Epithelial cell of esophagus (primary cell): Measurements from ENCODE around the gene JAK1.
"Not testable (repeated sequence)": the region's sequence is repeated elsewhere in the genome, so short reads cannot be mapped to it uniquely, and the experiment has no call there.

Experiments
- DNase-seq: peaks from one replicate; pipeline ENCODE4 v3.0.0; 2010; ENCODE audit warnings: low read depth
- H3K4me3 ChIP-seq: 2 replicates; pipeline ENCODE4 v1.5.1; 2011; ENCODE audit warnings: mild to moderate bottlenecking, low read length, control low read depth
- CTCF ChIP-seq: IDR thresholded peaks from 2 replicates; pipeline ENCODE4 v1.5.1; 2011; ENCODE audit warnings: low read depth, mild to moderate bottlenecking, low read length, control low read depth, inconsistent platforms; ENCODE audit not compliant: insufficient read depth; ENCODE audit errors: missing control alignments

Gene JAK1

DNA sequence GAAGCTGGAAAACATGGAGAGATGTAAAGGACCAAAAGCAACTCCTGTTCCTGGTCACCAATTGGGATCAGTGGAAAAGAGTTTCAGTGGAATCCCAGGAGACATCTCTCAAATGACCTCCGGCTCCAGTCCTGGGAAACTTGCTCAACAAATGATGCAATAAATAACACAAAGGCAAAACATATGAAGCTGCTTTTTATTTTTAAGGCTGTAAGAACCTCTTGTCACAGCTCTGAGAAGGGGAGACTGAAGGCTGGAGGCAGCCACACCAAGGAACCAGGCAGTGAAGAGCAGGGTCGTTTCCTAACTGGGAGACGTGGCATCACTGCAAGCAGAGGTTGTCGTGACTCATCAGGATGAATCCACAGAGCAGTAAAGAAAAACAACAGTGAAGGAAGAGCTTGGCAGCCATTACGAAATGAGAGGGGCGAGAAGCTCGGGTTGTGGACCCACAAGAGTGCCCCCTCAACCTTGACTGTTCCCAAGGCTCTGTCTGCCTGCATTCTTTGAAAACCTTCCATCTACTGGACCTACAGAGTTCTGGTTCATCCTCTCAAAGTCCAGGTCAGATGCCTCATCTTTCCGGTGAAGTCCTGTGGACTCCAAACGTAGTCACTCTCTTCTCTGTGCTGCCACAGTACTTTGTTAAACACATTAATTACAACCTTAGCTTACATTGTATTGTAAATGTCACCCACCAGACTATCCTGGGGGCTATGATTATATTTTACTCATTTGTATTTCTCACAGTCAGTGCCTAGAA, 32.1 kb downstream of the JAK1 start:
- TF ChIP-seq CTCF, result no peak
- peak; percentile 79 for DNase-seq
- H3K4me3 ChIP-seq, result no peak overlapping the region

DNA sequence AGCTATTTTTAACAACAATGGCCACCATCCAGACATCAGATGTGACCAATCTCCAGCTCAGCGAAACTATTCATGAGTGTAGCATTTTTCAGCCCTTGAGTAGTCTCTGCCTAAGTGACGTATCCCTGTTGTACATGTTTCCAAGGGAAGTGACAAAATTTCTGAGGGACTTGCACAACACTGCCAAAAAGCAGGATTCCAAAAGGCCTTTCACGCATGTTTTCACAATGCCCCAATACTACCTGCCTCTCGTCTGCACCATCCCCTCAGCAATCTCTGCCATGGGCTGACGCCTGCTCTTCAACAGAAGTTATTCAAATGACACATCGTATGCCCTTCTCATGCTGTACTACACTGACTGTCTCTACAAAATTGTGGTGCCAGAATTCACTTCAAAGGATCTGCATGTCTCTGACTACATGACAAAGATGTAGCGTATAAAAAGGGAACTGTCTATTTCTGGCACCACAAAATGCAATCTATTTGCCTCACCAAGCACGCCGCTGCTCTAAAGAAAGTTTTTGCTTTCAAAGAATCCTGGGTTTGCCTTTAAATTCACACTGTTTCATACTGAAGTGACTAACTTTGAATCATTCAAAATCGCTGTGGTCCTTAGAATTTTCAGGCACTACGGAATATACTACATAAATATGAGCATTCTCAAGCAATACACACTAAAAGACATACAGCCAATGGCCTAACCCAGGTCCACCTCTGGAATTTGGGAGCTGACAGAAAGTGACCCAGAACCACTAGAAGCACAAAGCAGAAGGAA, 32.9 kb downstream of the JAK1 start:
- no peak overlapping the region for H3K4me3 ChIP-seq
- TF ChIP-seq CTCF, result no peak
- peak; percentile 41 for DNase-seq

DNA sequence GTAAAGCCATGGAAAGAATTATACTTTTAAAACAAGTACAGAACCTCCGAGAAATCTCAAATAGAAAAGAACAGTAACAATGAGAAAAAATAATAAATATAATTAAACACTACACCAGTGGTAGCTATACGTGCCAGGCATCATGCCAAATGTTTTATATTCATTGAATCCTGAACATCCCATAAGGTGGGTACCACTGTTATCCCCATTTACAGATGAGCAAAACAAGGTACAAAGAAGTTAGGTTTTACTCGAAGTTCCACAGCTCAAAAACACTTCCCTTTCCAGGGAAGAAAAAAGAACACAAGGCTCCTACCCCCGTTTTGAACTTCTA, 33.4 kb downstream of the JAK1 start:
- no peak for TF ChIP-seq CTCF
- H3K4me3 ChIP-seq, result no peak overlapping the region
- no peak for DNase-seq

DNA sequence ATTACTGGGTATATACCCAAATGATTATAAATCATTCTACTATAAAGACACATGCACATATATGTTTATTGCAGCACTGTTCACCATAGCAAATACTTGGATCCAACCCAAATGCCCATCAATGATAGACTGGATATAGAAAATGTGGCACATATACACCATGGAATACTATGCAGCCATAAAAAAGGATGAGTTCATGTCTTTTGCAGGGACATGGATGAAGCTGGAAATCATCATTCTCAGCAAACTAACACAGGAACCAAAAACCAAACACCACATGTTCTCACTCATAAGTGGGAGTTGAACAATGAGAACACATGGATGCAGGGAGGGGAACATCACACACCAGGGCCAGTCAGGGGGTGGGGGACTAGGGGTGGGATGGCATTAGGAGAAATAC, 35.7 kb downstream of the JAK1 start:
- DNase-seq, result not testable (repeated sequence)

GRCh38 chr1:64929221-64929620, 37.1 kb downstream of the JAK1 start:
- no peak for DNase-seq
- H3K4me3 ChIP-seq, result no peak overlapping the region
- TF ChIP-seq CTCF, result no peak

More for the DNA sequence above, 35.7 kb downstream of the JAK1 start:
- not testable (repeated sequence) for H3K4me3 ChIP-seq

DNA sequence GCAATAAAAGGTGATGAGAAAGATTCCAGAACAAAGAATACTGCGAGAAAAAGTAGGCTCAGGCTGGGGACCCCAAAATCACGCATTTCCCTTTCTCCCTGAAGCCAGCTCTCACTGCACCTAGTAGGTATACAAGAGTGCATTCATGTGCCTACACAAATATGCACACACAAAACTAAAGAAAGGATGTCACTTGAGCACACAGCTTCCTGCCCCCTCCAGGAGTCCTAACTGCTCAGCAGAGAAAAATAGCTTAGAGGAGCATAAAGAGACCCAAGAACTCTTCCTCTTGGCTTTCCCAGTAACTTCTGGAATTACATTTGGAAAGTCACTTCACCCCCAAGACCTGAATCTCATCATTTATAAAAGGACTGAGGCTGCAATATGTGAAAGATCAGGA, 38.0 kb downstream of the JAK1 start:
- no peak overlapping the region for H3K4me3 ChIP-seq
- no peak for DNase-seq
- TF ChIP-seq CTCF, result no peak

DNA sequence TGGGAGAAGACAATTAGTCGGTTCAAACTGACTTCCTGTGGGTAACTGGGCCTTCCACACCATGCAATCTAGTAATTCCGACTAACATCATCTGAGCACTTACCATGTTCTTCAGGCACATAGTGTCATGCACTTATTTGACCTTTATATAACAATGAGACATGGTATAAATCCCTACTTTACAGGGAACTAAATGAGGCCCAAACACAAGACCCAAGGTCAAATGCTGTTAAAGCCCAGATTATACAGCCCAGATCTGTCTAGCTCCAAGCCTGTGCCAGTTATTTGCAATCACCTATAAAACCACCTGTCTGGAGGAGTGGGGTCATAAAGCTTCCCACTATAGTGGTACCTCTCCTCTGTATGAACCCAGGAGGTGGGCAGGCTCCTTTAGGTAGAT, 40.8 kb downstream of the JAK1 start:
- H3K4me3 ChIP-seq, result no peak overlapping the region
- no peak for TF ChIP-seq CTCF
- DNase-seq, result no peak
